Body of pancreas (tissue), 4 donors: ENCODE measurements around the gene COPG2. TPM values are rescaled to one million over a fixed set of nuclear protein-coding genes. Genes with fewer than 3 reads are reported as not detected.

Source experiments
- ATAC-seq: fragments of 150-250 bp; one replicate; pipeline ENCODE4 v1.9.1; 2016
- DNase-seq, 4 donors: peaks; one replicate each; pipeline ENCODE4 v3.0.0-alpha.2; 2019
- H3K27ac ChIP-seq, 4 donors: fragments of 200-600 bp; sonication (generic); 1 replicate in 3 of 4; 2 replicates in 1 of 4; pipeline versions ENCODE4 v1.5.1 to v1.6.1; 2016 to 2019; ENCODE audit warnings: mild to moderate bottlenecking in 1 of 4, mixed read lengths in 1 of 4, moderate library complexity in 1 of 4
- H3K27me3 ChIP-seq, 2 donors: fragments of 200-600 bp; sonication (generic); one replicate each; pipeline ENCODE4 v1.6.0; 2016; ENCODE audit warnings: mild to moderate bottlenecking in 1 of 2
- H3K36me3 ChIP-seq, 2 donors: fragments of 200-600 bp; sonication (generic); replicated peaks in 1 of 2; 2 replicates each; pipeline ENCODE4 v1.5.1; 2016; ENCODE audit warnings: low read depth in 2 of 2; ENCODE audit not compliant: insufficient read depth in 1 of 2
- H3K4me1 ChIP-seq: fragments of 200-600 bp; sonication (generic); one replicate; pipeline ENCODE4 v1.6.0; 2016
- H3K4me3 ChIP-seq, 2 donors: fragments of 200-600 bp; sonication (generic); 1 replicate in 1 of 2; 2 replicates in 1 of 2; pipeline ENCODE4 v1.5.1; 2016 to 2019
- H3K9me3 ChIP-seq, 3 donors: fragments of 200-600 bp; sonication (generic); 1 replicate in 2 of 3; 2 replicates in 1 of 3; pipeline ENCODE4 v1.5.1; 2016
- POLR2A ChIP-seq, 3 donors: fragments of 450-650 bp; IDR thresholded peaks; one replicate each; pipeline ENCODE4 v1.6.1; 2016; ENCODE audit warnings: antibody characterized with exemption in 3 of 3, mild to moderate bottlenecking in 2 of 3
- WGBS, 2 donors: methylation state at CpG; one replicate each; pipeline ENCODE4 v1.1.5; 2017; 5-methylcytosine and 5-hydroxymethylcytosine counted together
- intact Hi-C: fragments of 100-400 bp; cut with DNase I; formaldehyde crosslinking; loops from one replicate; pipeline ENCODE4 v1.15.1; 2023
- total RNA-seq, 2 donors: library from RNA; depleted of rRNA; stranded (reverse); fragments of >200 nt; gene quantifications; one replicate each; pipeline ENCODE4 v1.1.0, GENCODE V29; 2016
- TF ChIP-seq, protein P1 (sequence below), 7 experiments: fragments of 450-650 bp in 4 of 7; fragments of 200-600 bp in 3 of 7; sonication (generic) in 3 of 7; IDR thresholded peaks; one replicate each; pipeline ENCODE4 v1.5.1; 2016 to 2019; ENCODE audit warnings: antibody characterized with exemption in 7 of 7

The COPG2 gene
- total RNA-seq, 2 donors from 2014 or later = 12.5 to 14.5 TPM

DNA sequence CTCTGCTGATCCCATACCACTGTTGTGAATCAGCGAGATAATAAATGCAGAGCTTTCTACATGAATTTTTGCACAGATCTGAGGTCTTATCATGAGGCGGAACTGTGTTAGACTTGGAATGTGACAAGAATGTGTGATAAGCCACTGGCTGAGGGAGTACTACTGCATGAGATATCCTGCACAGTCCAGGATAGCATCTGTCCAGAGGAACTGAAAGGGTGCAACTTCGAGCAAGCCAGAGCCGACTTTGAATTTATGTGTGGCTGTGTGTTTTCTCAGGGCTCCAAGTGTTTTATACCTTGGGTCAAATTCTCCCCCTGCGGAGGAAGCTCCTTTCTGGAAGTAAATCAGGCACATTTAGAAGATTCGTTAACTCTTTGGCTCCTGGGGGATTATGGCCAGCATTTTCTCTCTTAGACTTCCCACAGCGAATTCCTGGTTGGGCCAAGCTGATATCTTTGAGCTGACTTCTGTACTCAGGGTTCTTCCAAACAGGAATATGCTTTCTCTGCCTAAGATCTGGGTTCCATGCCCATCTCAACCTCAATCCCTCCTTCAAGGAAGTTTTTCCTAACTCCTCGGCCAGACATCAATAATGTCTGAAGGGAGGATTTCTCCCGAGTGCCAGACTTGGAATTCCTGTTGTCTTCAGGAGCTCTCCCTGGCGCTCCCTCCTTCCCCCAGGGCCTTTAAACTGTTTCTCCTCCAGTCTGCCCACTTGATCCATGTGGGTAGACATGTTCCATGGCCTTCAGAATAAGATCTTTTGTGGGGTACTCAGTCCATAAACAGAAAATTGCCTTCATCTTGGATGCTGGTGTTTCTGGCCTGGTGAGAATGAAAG lies 179.2 kb downstream of the COPG2 start:
- Histone ChIP-seq H3K27me3 (no peaks in the 10 kb centered on the region), H3K36me3 (no peaks in the 10 kb centered on the region), H3K4me3 (no peak overlapping the region), H3K27ac (no peak overlapping the region), H3K4me1 (peaks cover 71% of the 10 kb centered on the region), H3K9me3 (no peaks in the 10 kb centered on the region)
- DNase-seq (no peak), ATAC-seq (no peak)
- intact Hi-C loops = no loop called here
- TF ChIP-seq POLR2A (IDR thresholded peaks at IDR 0.05) = no peak
- TF ChIP-seq, protein P1, sequence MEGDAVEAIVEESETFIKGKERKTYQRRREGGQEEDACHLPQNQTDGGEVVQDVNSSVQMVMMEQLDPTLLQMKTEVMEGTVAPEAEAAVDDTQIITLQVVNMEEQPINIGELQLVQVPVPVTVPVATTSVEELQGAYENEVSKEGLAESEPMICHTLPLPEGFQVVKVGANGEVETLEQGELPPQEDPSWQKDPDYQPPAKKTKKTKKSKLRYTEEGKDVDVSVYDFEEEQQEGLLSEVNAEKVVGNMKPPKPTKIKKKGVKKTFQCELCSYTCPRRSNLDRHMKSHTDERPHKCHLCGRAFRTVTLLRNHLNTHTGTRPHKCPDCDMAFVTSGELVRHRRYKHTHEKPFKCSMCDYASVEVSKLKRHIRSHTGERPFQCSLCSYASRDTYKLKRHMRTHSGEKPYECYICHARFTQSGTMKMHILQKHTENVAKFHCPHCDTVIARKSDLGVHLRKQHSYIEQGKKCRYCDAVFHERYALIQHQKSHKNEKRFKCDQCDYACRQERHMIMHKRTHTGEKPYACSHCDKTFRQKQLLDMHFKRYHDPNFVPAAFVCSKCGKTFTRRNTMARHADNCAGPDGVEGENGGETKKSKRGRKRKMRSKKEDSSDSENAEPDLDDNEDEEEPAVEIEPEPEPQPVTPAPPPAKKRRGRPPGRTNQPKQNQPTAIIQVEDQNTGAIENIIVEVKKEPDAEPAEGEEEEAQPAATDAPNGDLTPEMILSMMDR (IDR thresholded peaks at IDR 0.05) = no peak
- 50 to 56% methylated on average over 10 of the region's 10 CpGs for WGBS, 2 donors

DNA sequence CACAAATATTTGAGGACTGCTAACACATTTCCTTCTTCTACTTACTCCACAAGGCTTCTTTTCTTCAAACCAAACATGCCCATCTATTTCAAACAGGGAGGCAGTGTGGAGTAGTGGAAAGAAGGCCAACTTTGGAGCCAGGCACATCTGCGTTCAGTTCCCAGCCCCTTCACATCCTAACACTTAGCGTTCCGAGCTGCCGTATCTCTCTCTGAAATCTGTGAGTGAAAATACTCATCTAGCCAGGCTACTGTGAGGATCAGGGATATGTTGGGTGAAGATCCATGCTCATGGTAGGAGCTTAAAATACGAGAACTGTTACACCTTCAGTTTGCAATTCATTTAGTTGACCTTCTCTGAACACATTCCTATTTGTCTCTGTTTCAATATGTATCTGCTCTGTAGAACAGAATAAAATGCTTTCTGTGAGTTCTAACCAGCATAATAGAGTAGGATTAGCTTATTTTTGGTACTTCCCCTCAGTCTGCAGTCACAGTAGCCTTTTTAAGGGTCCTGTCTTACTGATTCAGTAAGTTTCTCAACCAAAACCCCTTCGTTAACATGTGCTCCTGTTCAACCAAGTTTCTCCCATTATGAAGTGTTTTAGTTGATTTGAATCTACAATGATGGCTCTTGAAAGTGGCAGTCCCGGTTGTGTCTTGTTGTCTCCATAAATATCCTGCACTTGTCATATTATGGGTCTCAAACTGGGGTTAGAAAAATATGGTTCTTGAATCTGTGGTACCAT lies 180.0 kb downstream of the COPG2 start:
- no peaks in the 10 kb centered on the region for H3K36me3 ChIP-seq
- no peak for TF ChIP-seq POLR2A (IDR thresholded peaks at IDR 0.05)
- TF ChIP-seq, protein P1 (IDR thresholded peaks at IDR 0.05) = no peak
- peak overlapping the region in 1 of 4 donors; percentile 6 for H3K27ac ChIP-seq
- H3K4me3 ChIP-seq = no peak overlapping the region
- no peak for DNase-seq
- no peak for ATAC-seq
- no peaks in the 10 kb centered on the region for H3K27me3 ChIP-seq
- H3K9me3 ChIP-seq = no peaks in the 10 kb centered on the region
- 63% methylated on average over 7 of the region's 7 CpGs for WGBS, 2 donors
- peaks cover 63% of the 10 kb centered on the region for H3K4me1 ChIP-seq
- intact Hi-C loops = no loop called here

DNA sequence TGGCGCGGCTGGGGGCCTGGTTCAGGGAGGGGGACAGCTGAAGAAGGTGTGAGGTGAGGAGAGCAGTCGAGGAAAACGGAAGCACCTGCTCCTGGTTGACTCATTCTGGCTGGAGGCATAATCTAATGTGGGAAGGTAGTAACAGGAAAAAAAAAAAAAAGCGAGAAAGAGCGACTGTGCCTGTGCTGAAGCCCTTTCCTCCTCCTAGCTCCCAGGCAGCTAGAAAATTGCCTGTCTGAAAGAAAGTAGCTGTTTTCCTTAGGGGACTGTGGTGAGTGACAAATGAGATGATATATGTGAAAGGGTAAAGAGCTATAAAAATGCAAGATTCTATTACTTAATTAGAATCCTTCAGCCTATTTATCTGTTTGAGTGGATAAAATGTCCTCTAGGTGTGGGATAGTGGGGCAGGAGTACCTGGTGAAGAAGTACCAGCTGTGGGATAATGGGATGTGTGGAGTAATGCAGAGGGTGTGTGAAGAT lies 181.6 kb downstream of the COPG2 start:
- Histone ChIP-seq H3K4me1 (peaks cover 60% of the 10 kb centered on the region), H3K9me3 (no peaks in the 10 kb centered on the region), H3K27ac (peak overlapping the region; percentile 80 to 89 (median 85)), H3K4me3 (peak overlapping the region; percentile 29 to 47), H3K27me3 (no peaks in the 10 kb centered on the region), H3K36me3 (no peaks in the 10 kb centered on the region)
- DNase-seq = no peak
- 10% methylated on average over 6 of the region's 6 CpGs for WGBS, 2 donors
- ATAC-seq = peak; percentile 31
- TF ChIP-seq POLR2A (IDR thresholded peaks at IDR 0.05) = no peak
- intact Hi-C loops = no loop called here

DNA sequence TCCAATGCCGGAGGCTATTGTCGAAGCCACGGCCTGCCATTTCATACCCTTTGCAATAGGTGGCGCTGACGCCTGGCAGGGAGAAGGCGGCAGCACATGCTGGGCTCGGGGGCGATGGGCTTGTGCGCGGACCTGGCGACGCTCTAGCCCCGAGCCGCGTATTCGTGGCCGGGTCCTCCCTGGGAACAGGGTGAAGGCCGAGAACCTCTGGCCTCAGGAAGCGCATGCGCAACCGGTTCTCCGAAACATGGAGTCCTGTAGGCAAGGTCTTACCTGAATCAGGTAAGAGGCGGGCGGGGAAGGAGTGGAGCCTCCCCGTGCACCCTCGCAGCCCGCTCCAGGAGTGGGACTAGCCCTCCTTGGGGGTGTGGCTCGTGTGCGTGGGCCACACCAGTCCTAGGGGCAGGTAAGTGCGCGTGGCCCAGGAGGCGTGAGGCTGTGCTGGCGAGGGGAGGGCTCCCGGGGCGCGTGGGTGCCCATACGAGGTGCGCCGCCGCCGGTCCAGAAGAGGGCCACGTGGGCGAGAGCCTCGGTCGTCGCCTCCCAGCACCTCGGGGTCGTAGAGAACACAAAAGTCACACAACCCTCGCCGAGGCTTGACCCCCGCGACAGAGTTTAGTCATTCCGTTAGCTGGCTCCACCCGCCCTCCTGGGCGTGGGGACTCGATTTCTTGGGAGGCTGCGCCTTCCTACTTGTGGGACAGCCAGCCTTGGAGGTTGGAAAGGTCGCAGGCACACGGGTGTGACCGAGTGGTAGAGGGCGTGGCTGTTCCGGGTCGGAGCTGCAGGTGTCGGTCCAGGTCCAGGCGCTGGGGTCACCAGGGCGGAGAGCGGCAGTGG lies 182.2 kb downstream of the COPG2 start:
- peak overlapping the region; percentile 29 to 47 for H3K4me3 ChIP-seq
- DNase-seq (peak; percentile 93 to 97 (median 95)), ATAC-seq (peak; percentile 93)
- peak overlapping the region; percentile 80 to 89 (median 85) for H3K27ac ChIP-seq
- intact Hi-C loops = no loop called here
- H3K4me1 ChIP-seq = peaks cover 59% of the 10 kb centered on the region
- no peaks in the 10 kb centered on the region for H3K27me3 ChIP-seq
- no peaks in the 10 kb centered on the region for H3K36me3 ChIP-seq
- 3 to 4% methylated on average over 18 to 67 of the region's 67 CpGs for WGBS, 2 donors
- H3K9me3 ChIP-seq = no peaks in the 10 kb centered on the region
- peak in 2 of 3 donors; percentile 59 to 65 for TF ChIP-seq POLR2A (IDR thresholded peaks at IDR 0.05)
- TF ChIP-seq, protein P1 (IDR thresholded peaks at IDR 0.05) = peak; percentile 78 to 97 (median 94)
